ENCODE measurements around the gene DSCAML1.

GRCh38 chr11:117457031-117457785 lies 339.8 kb downstream of the DSCAML1 start:
- TF ChIP-seq, protein P1, sequence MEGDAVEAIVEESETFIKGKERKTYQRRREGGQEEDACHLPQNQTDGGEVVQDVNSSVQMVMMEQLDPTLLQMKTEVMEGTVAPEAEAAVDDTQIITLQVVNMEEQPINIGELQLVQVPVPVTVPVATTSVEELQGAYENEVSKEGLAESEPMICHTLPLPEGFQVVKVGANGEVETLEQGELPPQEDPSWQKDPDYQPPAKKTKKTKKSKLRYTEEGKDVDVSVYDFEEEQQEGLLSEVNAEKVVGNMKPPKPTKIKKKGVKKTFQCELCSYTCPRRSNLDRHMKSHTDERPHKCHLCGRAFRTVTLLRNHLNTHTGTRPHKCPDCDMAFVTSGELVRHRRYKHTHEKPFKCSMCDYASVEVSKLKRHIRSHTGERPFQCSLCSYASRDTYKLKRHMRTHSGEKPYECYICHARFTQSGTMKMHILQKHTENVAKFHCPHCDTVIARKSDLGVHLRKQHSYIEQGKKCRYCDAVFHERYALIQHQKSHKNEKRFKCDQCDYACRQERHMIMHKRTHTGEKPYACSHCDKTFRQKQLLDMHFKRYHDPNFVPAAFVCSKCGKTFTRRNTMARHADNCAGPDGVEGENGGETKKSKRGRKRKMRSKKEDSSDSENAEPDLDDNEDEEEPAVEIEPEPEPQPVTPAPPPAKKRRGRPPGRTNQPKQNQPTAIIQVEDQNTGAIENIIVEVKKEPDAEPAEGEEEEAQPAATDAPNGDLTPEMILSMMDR (conservative IDR thresholded peaks at IDR 0.05; ENCODE audit: low read depth, low read length), result no peak
- TF ChIP-seq EZH2phosphoT487 (IDR thresholded peaks at IDR 0.05; ENCODE audit: borderline replicate concordance, low read length) (no peak), EZH2 (IDR thresholded peaks at IDR 0.05; ENCODE audit: low read length, unreplicated experiment) (no peak)
